Epithelial cell of esophagus (primary cell): ENCODE results near the gene TOM1L2.
A peak's percentile ranks its signal among the peaks of the same experiment; 100 is the strongest.

Experiments
- DNase-seq: peaks from one replicate; pipeline ENCODE4 v3.0.0; 2010; ENCODE audit warnings: low read depth
- H3K4me3 ChIP-seq: 2 replicates; pipeline ENCODE4 v1.5.1; 2011; ENCODE audit warnings: mild to moderate bottlenecking, low read length, control low read depth
- CTCF ChIP-seq: IDR thresholded peaks from 2 replicates; pipeline ENCODE4 v1.5.1; 2011; ENCODE audit warnings: low read depth, mild to moderate bottlenecking, low read length, control low read depth, inconsistent platforms; ENCODE audit not compliant: insufficient read depth; ENCODE audit errors: missing control alignments

TOM1L2 gene

DNA sequence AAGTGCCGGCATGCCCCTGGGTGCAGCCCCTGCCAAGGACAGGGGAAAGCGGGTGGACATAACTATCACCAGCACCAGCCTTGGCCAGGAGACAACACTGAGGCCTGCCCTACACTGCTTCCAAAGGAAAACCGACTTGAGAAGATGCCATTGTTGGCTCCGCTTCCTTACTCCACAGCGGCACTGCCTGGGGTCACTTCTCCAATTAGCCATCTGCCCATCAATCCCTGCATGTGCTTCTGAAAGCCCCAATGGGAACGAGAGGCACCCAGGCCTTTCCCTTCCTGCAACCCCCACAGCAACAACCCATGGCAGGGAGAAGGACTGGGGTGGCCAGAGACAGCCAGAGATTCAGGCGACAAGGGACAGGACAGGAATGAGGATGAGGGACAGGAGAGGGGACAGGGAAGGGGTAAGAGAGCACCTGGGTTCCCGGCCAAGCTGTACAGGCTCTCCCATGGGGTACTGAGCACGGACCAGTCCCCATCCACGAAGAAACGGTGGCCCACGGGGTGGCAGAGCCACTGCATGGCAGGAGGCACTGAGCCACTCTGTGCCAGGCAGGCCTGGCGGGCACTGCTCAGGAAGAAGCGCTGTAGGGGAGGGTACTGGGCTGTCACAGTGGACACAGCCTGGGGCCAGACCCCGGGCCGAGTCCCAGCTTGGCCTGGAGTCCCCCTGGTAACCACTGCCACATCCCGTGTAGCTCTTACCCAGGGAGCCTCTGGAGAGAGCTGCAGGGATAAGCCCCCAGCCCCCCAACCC lies 156.6 kb downstream of the TOM1L2 start:
- TF ChIP-seq CTCF: no peak
- no peak for DNase-seq
- H3K4me3 ChIP-seq: no peak overlapping the region

DNA sequence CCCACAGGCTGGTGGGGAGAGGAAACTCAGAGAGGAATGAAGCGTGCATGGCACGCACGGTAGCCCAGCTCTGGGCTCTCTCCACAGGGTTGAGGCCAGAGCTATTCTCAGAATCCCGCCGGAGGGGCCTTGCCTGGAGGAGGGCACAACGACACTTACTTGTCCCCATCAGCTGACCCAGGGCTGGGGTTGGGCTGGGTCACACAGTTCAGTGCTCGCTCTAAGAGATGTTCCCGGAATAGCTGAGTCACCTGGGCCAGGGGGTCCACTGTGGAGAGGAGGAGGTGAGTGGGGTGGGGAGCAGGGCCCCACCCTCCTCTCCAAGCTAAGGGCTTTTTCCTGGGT lies 157.2 kb downstream of the TOM1L2 start:
- no peak for TF ChIP-seq CTCF
- no peak overlapping the region for H3K4me3 ChIP-seq
- no peak for DNase-seq

- no peak for DNase-seq
- no peak overlapping the region for H3K4me3 ChIP-seq
- TF ChIP-seq CTCF: no peak
These were observed 157.8 kb downstream of the TOM1L2 start for GRCh38 chr17:17814162-17815061.

DNA sequence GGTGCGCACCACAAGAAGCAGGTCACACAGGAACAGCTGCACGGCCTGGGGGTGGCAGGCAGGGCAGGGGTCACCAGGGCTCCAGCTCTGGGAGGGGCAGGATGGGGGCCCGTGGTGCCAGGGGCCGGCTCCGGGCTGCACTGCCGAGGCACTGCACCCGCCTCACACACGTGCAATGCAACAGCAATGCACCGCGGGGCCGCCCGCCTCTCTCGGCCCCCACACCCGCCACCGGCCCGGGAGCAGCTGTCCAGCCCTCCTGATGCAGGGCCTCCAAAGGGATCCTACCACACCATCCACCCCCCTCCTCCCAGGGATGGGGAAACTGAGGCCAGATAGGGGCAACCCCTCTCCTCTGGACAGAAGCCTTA lies 158.5 kb downstream of the TOM1L2 start:
- no peak overlapping the region for H3K4me3 ChIP-seq
- no peak for TF ChIP-seq CTCF
- no peak for DNase-seq

GRCh38 chr17:17813055-17813724 lies 159.0 kb downstream of the TOM1L2 start:
- TF ChIP-seq CTCF: no peak
- DNase-seq: no peak
- no peak overlapping the region for H3K4me3 ChIP-seq

DNA sequence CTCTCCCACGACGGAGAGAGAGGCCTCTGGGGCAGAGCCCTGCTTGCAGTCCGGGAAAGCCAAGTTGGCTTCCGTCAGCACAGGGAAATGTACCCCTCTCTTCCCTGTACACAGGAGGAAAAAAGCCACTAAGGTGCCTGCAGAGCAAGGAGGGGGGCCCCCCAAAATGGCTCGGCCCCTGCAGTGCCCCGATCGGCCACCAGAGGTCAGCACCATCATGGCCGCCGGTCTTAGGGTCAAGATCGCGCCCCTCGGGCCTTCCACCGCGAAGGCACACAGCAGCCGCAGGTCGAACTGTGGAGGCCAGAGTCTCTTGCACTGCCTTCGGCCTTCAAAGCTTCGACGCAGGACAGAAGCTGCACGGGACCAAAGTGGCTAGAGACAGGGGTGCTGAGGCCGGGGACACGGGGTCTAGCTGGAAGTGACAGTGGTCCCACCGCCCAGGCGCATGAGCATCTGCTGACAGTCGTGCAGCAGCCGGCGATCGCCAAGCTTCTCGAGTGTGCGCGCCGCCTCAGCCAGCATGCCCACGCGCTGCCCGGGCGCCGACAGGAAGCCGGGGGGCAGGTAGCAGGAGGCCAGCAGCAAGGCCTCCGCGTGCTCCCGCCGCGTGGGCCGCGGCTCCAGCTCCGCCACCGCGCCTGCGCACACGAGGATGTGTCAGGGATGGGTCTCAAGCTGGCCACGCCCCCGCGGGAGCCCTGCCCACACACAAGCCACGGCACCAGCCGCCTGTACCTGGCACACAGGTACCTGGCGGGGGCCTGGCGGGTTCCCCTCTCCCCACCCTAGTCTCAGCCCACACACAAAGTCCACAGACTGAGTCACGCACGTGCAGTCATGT lies 159.8 kb downstream of the TOM1L2 start:
- TF ChIP-seq CTCF: peak; percentile 90
- peak; percentile 64 for DNase-seq
- H3K4me3 ChIP-seq: no peak overlapping the region
